ENCODE measurements around the gene KCNJ10.

DNA sequence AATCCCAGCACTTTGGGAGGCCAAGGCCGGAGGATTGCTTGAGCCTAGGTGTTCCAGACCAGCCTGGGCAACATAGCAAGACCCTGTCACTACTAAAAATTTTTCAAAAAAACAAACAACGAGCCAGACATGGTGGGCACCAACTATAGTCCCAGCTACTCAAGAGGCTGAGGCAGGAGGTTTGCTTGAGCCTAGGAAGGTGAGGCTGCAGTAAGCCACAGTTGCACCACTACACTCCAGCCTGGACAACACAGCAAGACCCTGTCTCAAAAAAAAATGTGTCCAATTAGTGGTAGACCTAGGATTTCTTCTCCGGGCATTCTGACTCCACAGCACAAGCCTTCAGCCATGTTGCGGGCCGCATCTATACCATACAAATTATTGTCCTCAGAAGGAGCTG, 35.2 kb upstream of the KCNJ10 start:
- TF ChIP-seq ELK4 (IDR thresholded peaks at IDR 0.05; ENCODE audit: borderline replicate concordance, low read depth, low read length) (no peak), TCF7L2 (IDR thresholded peaks at IDR 0.05; ENCODE audit: borderline replicate concordance, low read depth, low read length) (no peak), REST (tag by site-specific recombination; IDR thresholded peaks at IDR 0.05) (no peak), ZNF518A (tag by site-specific recombination; conservative IDR thresholded peaks at IDR 0.05; ENCODE audit: low read depth) (no peak), ZNF670 (tag by site-specific recombination; IDR thresholded peaks at IDR 0.05; ENCODE audit: low read depth) (no peak), SETDB1 (IDR thresholded peaks at IDR 0.05; ENCODE audit: insufficient read length, low read length) (no peak), MEIS1 (CRISPR knock-in tag; IDR thresholded peaks at IDR 0.05; ENCODE audit: borderline replicate concordance) (no peak), ZNF433 (tag by site-specific recombination; IDR thresholded peaks at IDR 0.05; ENCODE audit: low read depth) (no peak), ZBTB20 (tag by site-specific recombination; IDR thresholded peaks at IDR 0.05) (no peak), ZNF660 (tag by site-specific recombination; IDR thresholded peaks at IDR 0.05) (no peak), ZNF324 (tag by site-specific recombination; IDR thresholded peaks at IDR 0.05) (no peak)
- TF ChIP-seq, protein P1, sequence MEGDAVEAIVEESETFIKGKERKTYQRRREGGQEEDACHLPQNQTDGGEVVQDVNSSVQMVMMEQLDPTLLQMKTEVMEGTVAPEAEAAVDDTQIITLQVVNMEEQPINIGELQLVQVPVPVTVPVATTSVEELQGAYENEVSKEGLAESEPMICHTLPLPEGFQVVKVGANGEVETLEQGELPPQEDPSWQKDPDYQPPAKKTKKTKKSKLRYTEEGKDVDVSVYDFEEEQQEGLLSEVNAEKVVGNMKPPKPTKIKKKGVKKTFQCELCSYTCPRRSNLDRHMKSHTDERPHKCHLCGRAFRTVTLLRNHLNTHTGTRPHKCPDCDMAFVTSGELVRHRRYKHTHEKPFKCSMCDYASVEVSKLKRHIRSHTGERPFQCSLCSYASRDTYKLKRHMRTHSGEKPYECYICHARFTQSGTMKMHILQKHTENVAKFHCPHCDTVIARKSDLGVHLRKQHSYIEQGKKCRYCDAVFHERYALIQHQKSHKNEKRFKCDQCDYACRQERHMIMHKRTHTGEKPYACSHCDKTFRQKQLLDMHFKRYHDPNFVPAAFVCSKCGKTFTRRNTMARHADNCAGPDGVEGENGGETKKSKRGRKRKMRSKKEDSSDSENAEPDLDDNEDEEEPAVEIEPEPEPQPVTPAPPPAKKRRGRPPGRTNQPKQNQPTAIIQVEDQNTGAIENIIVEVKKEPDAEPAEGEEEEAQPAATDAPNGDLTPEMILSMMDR (tag by site-specific recombination; IDR thresholded peaks at IDR 0.05), result no peak
